Mesenchymal stem cell (in vitro differentiated cells and primary cell): ENCODE measurements around the gene COQ8B.

Source experiments
- DNase-seq: peaks from one replicate; pipeline ENCODE4 v3.0.0-alpha.2; 2013
- H2AFZ ChIP-seq: one replicate; pipeline ENCODE4 v1.6.1; 2013; ENCODE audit warnings: low read depth, mild to moderate bottlenecking, control low read depth, inconsistent platforms, low read length, moderate library complexity
- H2AK5ac ChIP-seq: 2 replicates; pipeline ENCODE4 v1.6.1; 2013; ENCODE audit warnings: low read length, moderate library complexity, mild to moderate bottlenecking, inconsistent platforms; ENCODE audit not compliant: severe bottlenecking
- H2BK120ac ChIP-seq: one replicate; pipeline ENCODE4 v1.6.1; 2013; ENCODE audit warnings: low read depth, mild to moderate bottlenecking, inconsistent platforms, low read length, moderate library complexity
- H2BK12ac ChIP-seq, 2 experiments: one replicate each; pipeline ENCODE4 v1.6.1; 2013; ENCODE audit warnings: inconsistent platforms in 2 of 2, low read length in 2 of 2, mild to moderate bottlenecking in 2 of 2, moderate library complexity in 2 of 2, control low read depth in 1 of 2
- H2BK15ac ChIP-seq: one replicate; pipeline ENCODE4 v1.6.1; 2013; ENCODE audit warnings: mild to moderate bottlenecking, low read depth, inconsistent platforms; ENCODE audit not compliant: poor library complexity, severe bottlenecking
- H2BK5ac ChIP-seq: 2 replicates; pipeline ENCODE4 v1.6.1; 2013; ENCODE audit warnings: low read depth, mild to moderate bottlenecking, low read length, control low read depth, inconsistent platforms; ENCODE audit not compliant: poor library complexity, severe bottlenecking
- H3K14ac ChIP-seq, 2 experiments: one replicate each; pipeline ENCODE4 v1.6.1; 2013; ENCODE audit warnings: inconsistent platforms in 2 of 2, low read length in 2 of 2, control low read depth in 1 of 2, mild to moderate bottlenecking in 1 of 2, moderate library complexity in 1 of 2
- H3K18ac ChIP-seq, 2 experiments: one replicate each; pipeline ENCODE4 v1.6.1; 2013; ENCODE audit warnings: inconsistent platforms in 2 of 2, low read length in 2 of 2, control low read depth in 1 of 2, low read depth in 1 of 2, mild to moderate bottlenecking in 1 of 2
- H3K23ac ChIP-seq, 2 experiments: one replicate each; pipeline ENCODE4 v1.6.1; 2013; ENCODE audit warnings: inconsistent platforms in 2 of 2, low read length in 2 of 2, mild to moderate bottlenecking in 2 of 2, moderate library complexity in 2 of 2, control low read depth in 1 of 2
- H3K27ac ChIP-seq: 2 replicates; pipeline ENCODE4 v1.5.1; 2013; ENCODE audit warnings: mild to moderate bottlenecking, moderate library complexity, low read length, control low read depth, inconsistent platforms; ENCODE audit not compliant: poor library complexity, severe bottlenecking
- H3K27me3 ChIP-seq, 2 experiments: 2 replicates each; pipeline versions ENCODE4 v1.6.1 to v1.7.0; 2013; ENCODE audit warnings: low read length in 2 of 2, mild to moderate bottlenecking in 2 of 2, moderate library complexity in 2 of 2, control low read depth in 1 of 2, inconsistent platforms in 1 of 2; ENCODE audit not compliant: control insufficient read depth in 1 of 2, insufficient read depth in 1 of 2
- H3K36me3 ChIP-seq, 2 experiments: 2 replicates each; pipeline versions ENCODE4 v1.6.1 to v1.7.0; 2013; ENCODE audit warnings: low read length in 2 of 2, control low read depth in 1 of 2, inconsistent platforms in 1 of 2, low read depth in 1 of 2, mild to moderate bottlenecking in 1 of 2; ENCODE audit not compliant: insufficient read depth in 2 of 2, control insufficient read depth in 1 of 2
- H3K4ac ChIP-seq, 2 experiments: one replicate each; pipeline ENCODE4 v1.6.1; 2013; ENCODE audit warnings: inconsistent platforms in 2 of 2, low read length in 2 of 2, mild to moderate bottlenecking in 2 of 2, moderate library complexity in 2 of 2, control low read depth in 1 of 2, low read depth in 1 of 2
- H3K4me1 ChIP-seq: 2 replicates; pipeline ENCODE4 v1.6.1; 2013; ENCODE audit warnings: low read depth, low read length, control low read depth; ENCODE audit not compliant: control insufficient read depth, insufficient read depth
- H3K4me2 ChIP-seq: 2 replicates; pipeline ENCODE4 v1.6.1; 2013; ENCODE audit warnings: low read length, mild to moderate bottlenecking, inconsistent platforms; ENCODE audit not compliant: poor library complexity, severe bottlenecking
- H3K4me3 ChIP-seq, 2 experiments: 2 replicates each; pipeline versions ENCODE4 v1.5.1 to v1.7.0; 2013; ENCODE audit warnings: low read length in 2 of 2, mild to moderate bottlenecking in 2 of 2, control low read depth in 1 of 2, low read depth in 1 of 2; ENCODE audit not compliant: insufficient read depth in 1 of 2
- H3K79me1 ChIP-seq: replicated peaks from 2 replicates; pipeline ENCODE4 v1.6.1; 2013; ENCODE audit warnings: mild to moderate bottlenecking, control low read depth, low read length, inconsistent platforms; ENCODE audit not compliant: poor library complexity, severe bottlenecking
- H3K9ac ChIP-seq: 2 replicates; pipeline ENCODE4 v1.7.0; 2013; ENCODE audit warnings: mild to moderate bottlenecking, low read length, moderate library complexity
- H3K9me3 ChIP-seq: 2 replicates; pipeline ENCODE4 v1.7.0; 2013; ENCODE audit warnings: mild to moderate bottlenecking, low read length; ENCODE audit not compliant: control insufficient read depth
- H4K8ac ChIP-seq: one replicate; pipeline ENCODE4 v1.6.1; 2013; ENCODE audit warnings: inconsistent platforms, mild to moderate bottlenecking, low read length, moderate library complexity
- H4K91ac ChIP-seq: one replicate; pipeline ENCODE4 v1.6.1; 2013; ENCODE audit warnings: mild to moderate bottlenecking, low read length, inconsistent platforms
- WGBS: methylation state at CpG from one replicate; pipeline ENCODE4 v1.1.7; 2013; ENCODE audit warnings: mixed read lengths; 5-methylcytosine and 5-hydroxymethylcytosine counted together

COQ8B gene

GRCh38 chr19:40672038-40672437, 44.6 kb downstream of the COQ8B start:
- no peak for DNase-seq
- Histone ChIP-seq H3K4ac (no peak overlapping the region), H3K27me3 (no peaks in the 10 kb centered on the region), H4K8ac (no peak overlapping the region), H2BK120ac (no peak overlapping the region), H2AFZ (no peak overlapping the region), H3K23ac (no peak overlapping the region), H3K79me1 (no peaks in the 10 kb centered on the region), H3K18ac (no peak overlapping the region), H3K14ac (no peak overlapping the region), H4K91ac (no peak overlapping the region), H3K9ac (no peak overlapping the region), H3K4me2 (no peak overlapping the region), H3K9me3 (peaks cover 11% of the 10 kb centered on the region), H2AK5ac (no peak overlapping the region), H2BK5ac (no peak overlapping the region), H3K36me3 (peaks cover 89 to 96% of the 10 kb centered on the region in 2 experiments), H3K4me1 (peaks cover 7% of the 10 kb centered on the region), H2BK12ac (no peak overlapping the region), H3K4me3 (no peak overlapping the region), H3K27ac (no peak overlapping the region), H2BK15ac (no peak overlapping the region)
- WGBS = 97% methylated on average over 2 of the region's 2 CpGs

- peaks cover 89 to 94% of the 10 kb centered on the region in 2 experiments for H3K36me3 ChIP-seq
- no peak overlapping the region for H3K4ac ChIP-seq
- H3K9me3 ChIP-seq = peaks cover 11% of the 10 kb centered on the region
- no peak overlapping the region for H3K23ac ChIP-seq
- H3K4me1 ChIP-seq = peaks cover 9% of the 10 kb centered on the region
- H4K91ac ChIP-seq = peak overlapping the region; percentile 7
- H3K14ac ChIP-seq = no peak overlapping the region
- no peak for DNase-seq
- no peak overlapping the region for H3K9ac ChIP-seq
- WGBS = 94% methylated on average over 9 of the region's 9 CpGs
- no peaks in the 10 kb centered on the region for H3K27me3 ChIP-seq
- H2BK15ac ChIP-seq = no peak overlapping the region
- no peaks in the 10 kb centered on the region for H3K79me1 ChIP-seq
- no peak overlapping the region for H3K18ac ChIP-seq
- no peak overlapping the region for H3K27ac ChIP-seq
- H3K4me3 ChIP-seq = no peak overlapping the region
- H3K4me2 ChIP-seq = no peak overlapping the region
- H2BK5ac ChIP-seq = no peak overlapping the region
- no peak overlapping the region for H2BK12ac ChIP-seq
- no peak overlapping the region for H2BK120ac ChIP-seq
- no peak overlapping the region for H2AK5ac ChIP-seq
- H2AFZ ChIP-seq = no peak overlapping the region
- no peak overlapping the region for H4K8ac ChIP-seq
Measured at GRCh38 chr19:40671404-40671803, 45.3 kb downstream of the COQ8B start.

- Histone ChIP-seq H2AK5ac (no peak overlapping the region), H2BK5ac (no peak overlapping the region), H4K91ac (no peak overlapping the region), H3K79me1 (no peaks in the 10 kb centered on the region), H3K9ac (no peak overlapping the region), H3K18ac (no peak overlapping the region), H3K4me3 (no peak overlapping the region), H3K23ac (no peak overlapping the region), H2BK120ac (no peak overlapping the region), H2AFZ (no peak overlapping the region), H3K4me2 (no peak overlapping the region), H3K27ac (no peak overlapping the region), H3K4me1 (peaks cover 7% of the 10 kb centered on the region), H3K27me3 (no peaks in the 10 kb centered on the region), H3K14ac (no peak overlapping the region), H2BK15ac (no peak overlapping the region), H3K4ac (no peak overlapping the region), H3K36me3 (peaks cover 72 to 73% of the 10 kb centered on the region in 2 experiments), H4K8ac (no peak overlapping the region), H2BK12ac (no peak overlapping the region), H3K9me3 (peaks cover 11% of the 10 kb centered on the region)
- WGBS = 96% methylated on average over 7 of the region's 7 CpGs
- no peak for DNase-seq
Measured at GRCh38 chr19:40668991-40669614, 47.6 kb downstream of the COQ8B start.

- Histone ChIP-seq H3K36me3 (peaks cover 57 to 58% of the 10 kb centered on the region in 2 experiments), H3K27ac (no peak overlapping the region), H3K9ac (no peak overlapping the region), H3K27me3 (no peaks in the 10 kb centered on the region), H3K23ac (no peak overlapping the region), H2BK15ac (no peak overlapping the region), H2BK5ac (no peak overlapping the region), H3K79me1 (no peaks in the 10 kb centered on the region), H3K4me3 (no peak overlapping the region), H3K14ac (no peak overlapping the region), H3K4me1 (peaks cover 11% of the 10 kb centered on the region), H4K8ac (no peak overlapping the region), H2AK5ac (no peak overlapping the region), H2BK12ac (no peak overlapping the region), H3K4ac (no peak overlapping the region), H4K91ac (no peak overlapping the region), H2AFZ (no peak overlapping the region), H2BK120ac (no peak overlapping the region), H3K4me2 (no peak overlapping the region), H3K18ac (no peak overlapping the region), H3K9me3 (peaks cover 11% of the 10 kb centered on the region)
- WGBS = 97% methylated on average over 14 of the region's 14 CpGs
- no peak for DNase-seq
Measured at GRCh38 chr19:40667602-40668001, 49.1 kb downstream of the COQ8B start.
